GM13977 (cell line): ENCODE measurements around the gene RO60.

ENCODE experiments used
- DNase-seq: peaks from one replicate; pipeline ENCODE4 v3.0.0; 2012; ENCODE audit warnings: low spot score
- CTCF ChIP-seq: IDR thresholded peaks from 2 replicates; pipeline ENCODE4 v1.5.1; 2012; ENCODE audit warnings: mild to moderate bottlenecking, control low read depth; ENCODE audit not compliant: insufficient read depth; ENCODE audit errors: extremely low read depth, missing control alignments
- in situ Hi-C: fragments of 300-500 bp; cut with MboI; formaldehyde crosslinking; loops from one replicate; pipeline ENCODE4 v1.12.0; 2022; ENCODE audit warnings: low sequenced_read_pairs, low pct_unique_long_range_greater_than_20kb, mixed read lengths, inconsistent platforms; ENCODE audit not compliant: unreplicated experiment

RO60 gene

GRCh38 chr1:193086342-193086741, 26.9 kb downstream of the RO60 start:
- no peak for TF ChIP-seq CTCF
- DNase-seq: no peak
- in situ Hi-C loops: no loop called here

GRCh38 chr1:193087893-193088292, 28.5 kb downstream of the RO60 start:
- no peak for TF ChIP-seq CTCF
- in situ Hi-C loops: no loop called here
- DNase-seq: no peak

- DNase-seq: no peak
- in situ Hi-C loops: no loop called here
- TF ChIP-seq CTCF: no peak
Measured at GRCh38 chr1:193090865-193091264, 31.5 kb downstream of the RO60 start.

GRCh38 chr1:193094112-193094511, 34.7 kb downstream of the RO60 start:
- TF ChIP-seq CTCF: no peak
- in situ Hi-C loops: no loop called here

GRCh38 chr1:193102662-193103061, 43.2 kb downstream of the RO60 start:
- DNase-seq: no peak
- in situ Hi-C loops: no loop called here
- TF ChIP-seq CTCF: no peak

More at GRCh38 chr1:193094112-193094511, 34.7 kb downstream of the RO60 start:
- no peak for DNase-seq

GRCh38 chr1:193103759-193104501, 44.5 kb downstream of the RO60 start:
- TF ChIP-seq CTCF: no peak
- DNase-seq: peak; percentile 31
- in situ Hi-C loops: no loop called here
